Thoracic aorta (tissue), 2 donors: ENCODE data around the gene ABCA5. TPM values are rescaled to one million over a fixed set of nuclear protein-coding genes. Genes with fewer than 3 reads are reported as not detected.
"Not testable (repeated sequence)": the region's sequence is repeated elsewhere in the genome, so short reads cannot be mapped to it uniquely, and the experiment has no call there.

ENCODE experiments used
- ATAC-seq: fragments of 150-250 bp; one replicate; pipeline ENCODE4 v1.8.0; 2017; ENCODE audit warnings: low read depth; ENCODE audit not compliant: insufficient number of reproducible peaks, low FRiP score
- DNase-seq: peaks from one replicate; pipeline ENCODE4 v3.0.0-alpha.2; 2020; ENCODE audit warnings: low spot score
- H3K27ac ChIP-seq, 2 donors: fragments of 200-600 bp; sonication (generic); 1 replicate in 1 of 2; 2 replicates in 1 of 2; pipeline ENCODE4 v1.5.1; 2016; ENCODE audit warnings: mild to moderate bottlenecking in 2 of 2, moderate library complexity in 2 of 2
- H3K27me3 ChIP-seq: fragments of 200-600 bp; sonication (generic); replicated peaks from 2 replicates; pipeline ENCODE4 v1.6.0; 2016; ENCODE audit warnings: mild to moderate bottlenecking; ENCODE audit not compliant: insufficient read depth
- H3K36me3 ChIP-seq: fragments of 200-600 bp; sonication (generic); one replicate; pipeline ENCODE4 v1.5.1; 2016
- H3K4me1 ChIP-seq, 2 donors: fragments of 200-600 bp; sonication (generic); 1 replicate in 1 of 2; 2 replicates in 1 of 2; pipeline versions ENCODE4 v1.5.1 to v1.6.0; 2016; ENCODE audit warnings: low read depth in 2 of 2, mild to moderate bottlenecking in 1 of 2; ENCODE audit not compliant: control insufficient read depth in 1 of 2
- H3K4me3 ChIP-seq: fragments of 200-600 bp; sonication (generic); 2 replicates; pipeline ENCODE4 v1.5.1; 2016; ENCODE audit warnings: mild to moderate bottlenecking
- H3K9me3 ChIP-seq: fragments of 200-600 bp; sonication (generic); 2 replicates; pipeline ENCODE4 v1.5.1; 2016
- CTCF ChIP-seq: fragments of 200-600 bp; sonication (generic); IDR thresholded peaks from one replicate; pipeline ENCODE4 v1.5.1; 2019; ENCODE audit warnings: antibody characterized with exemption
- total RNA-seq, 2 donors: library from RNA; depleted of rRNA; stranded (reverse); fragments of >200 nt; gene quantifications; one replicate each; pipeline versions ENCODE4 v1.1.0 to v1.2.3, GENCODE V29; 2016

Gene ABCA5
- total RNA-seq, 2 donors from 2014 or later, result 9.1 to 46.2 TPM

GRCh38 chr17:69208640-69209039 is 118.3 kb downstream of the ABCA5 start:
- Histone ChIP-seq H3K9me3 (no peaks in the 10 kb centered on the region), H3K4me3 (no peak overlapping the region), H3K4me1 (no peaks in the 10 kb centered on the region), H3K27ac (no peak overlapping the region), H3K36me3 (no peaks in the 10 kb centered on the region), H3K27me3 (no peaks in the 10 kb centered on the region)
- no peak for TF ChIP-seq CTCF
- ATAC-seq, result no peak
- DNase-seq, result no peak

- Histone ChIP-seq H3K27me3 (no peaks in the 10 kb centered on the region), H3K36me3 (no peaks in the 10 kb centered on the region), H3K27ac (no peak overlapping the region), H3K4me3 (no peak overlapping the region), H3K4me1 (no peaks in the 10 kb centered on the region), H3K9me3 (no peaks in the 10 kb centered on the region)
- ATAC-seq (no peak), DNase-seq (no peak)
- no peak for TF ChIP-seq CTCF
Measured at GRCh38 chr17:69207151-69207550, 119.8 kb downstream of the ABCA5 start.

GRCh38 chr17:69198238-69198637 is 128.7 kb downstream of the ABCA5 start:
- Histone ChIP-seq H3K27ac (no peak overlapping the region), H3K4me3 (no peak overlapping the region), H3K9me3 (no peaks in the 10 kb centered on the region), H3K4me1 (no peaks in the 10 kb centered on the region), H3K27me3 (no peaks in the 10 kb centered on the region), H3K36me3 (no peaks in the 10 kb centered on the region)
- DNase-seq, result no peak
- TF ChIP-seq CTCF, result no peak
- ATAC-seq, result no peak

GRCh38 chr17:69196105-69196653 is 130.8 kb downstream of the ABCA5 start:
- H3K9me3 ChIP-seq, H3K36me3 ChIP-seq, H3K4me1 ChIP-seq, ATAC-seq, DNase-seq, H3K27me3 ChIP-seq, H3K4me3 ChIP-seq, H3K27ac ChIP-seq: not testable (repeated sequence)

Other genes starting within 250 kb of the ABCA5 start
- 10 to 100 TPM; 38.5 to 43.3 TPM for gene ABCA6, start 185.2 kb downstream of the ABCA5 start, total RNA-seq
- gene ABCA10, start 98.3 kb downstream of the ABCA5 start, total RNA-seq, result 1 to 10 TPM; 3.2 to 4.5 TPM
- 1 to 10 TPM; 1.5 to 6.3 TPM for gene MAP2K6, start 87.6 kb upstream of the ABCA5 start, total RNA-seq